ENCODE measurements around the gene TTLL11.

Gene TTLL11

GRCh38 chr9:121844562-121844961, 248.5 kb downstream of the TTLL11 start:
- in situ Hi-C loops (cut with MboI; ENCODE audit: low pct_unique_long_range_greater_than_20kb, low sequenced_read_pairs, unreplicated experiment) = no loop called here
- no peak for DNase-seq (ENCODE audit: low spot score)
- no peak for TF ChIP-seq CTCF (IDR thresholded peaks at IDR 0.05; ENCODE audit: extremely low read depth, insufficient read depth, missing control alignments)

- in situ Hi-C loops (cut with MboI; ENCODE audit: low pct_unique_long_range_greater_than_20kb, low sequenced_read_pairs, unreplicated experiment) = no loop called here
- no peak for TF ChIP-seq CTCF (IDR thresholded peaks at IDR 0.05; ENCODE audit: extremely low read depth, insufficient read depth, missing control alignments)
These were observed 249.0 kb downstream of the TTLL11 start for GRCh38 chr9:121844098-121844497.

GRCh38 chr9:121842612-121842978, 250.5 kb downstream of the TTLL11 start:
- DNase-seq (ENCODE audit: low spot score) = no peak
- TF ChIP-seq CTCF (IDR thresholded peaks at IDR 0.05; ENCODE audit: extremely low read depth, insufficient read depth, missing control alignments) = no peak
- in situ Hi-C loops (cut with MboI; ENCODE audit: low pct_unique_long_range_greater_than_20kb, low sequenced_read_pairs, unreplicated experiment) = no loop called here

More at GRCh38 chr9:121844098-121844497, 249.0 kb downstream of the TTLL11 start:
- no peak for DNase-seq (ENCODE audit: low spot score)

- in situ Hi-C loops (cut with MboI; ENCODE audit: low pct_unique_long_range_greater_than_20kb, low sequenced_read_pairs, unreplicated experiment) = no loop called here
- no peak for TF ChIP-seq CTCF (IDR thresholded peaks at IDR 0.05; ENCODE audit: extremely low read depth, insufficient read depth, missing control alignments)
- DNase-seq (ENCODE audit: low spot score) = no peak
These were observed 251.1 kb downstream of the TTLL11 start for GRCh38 chr9:121841771-121842611.

GRCh38 chr9:121840838-121841760, 252.0 kb downstream of the TTLL11 start:
- in situ Hi-C loops (cut with MboI; ENCODE audit: low pct_unique_long_range_greater_than_20kb, low sequenced_read_pairs, unreplicated experiment) = no loop called here
- DNase-seq (ENCODE audit: low spot score) = no peak
- no peak for TF ChIP-seq CTCF (IDR thresholded peaks at IDR 0.05; ENCODE audit: extremely low read depth, insufficient read depth, missing control alignments)

GRCh38 chr9:121839726-121840500, 253.2 kb downstream of the TTLL11 start:
- peak; percentile 70 for DNase-seq (ENCODE audit: low spot score)
- in situ Hi-C loops (cut with MboI; ENCODE audit: low pct_unique_long_range_greater_than_20kb, low sequenced_read_pairs, unreplicated experiment) = no loop called here
- no peak for TF ChIP-seq CTCF (IDR thresholded peaks at IDR 0.05; ENCODE audit: extremely low read depth, insufficient read depth, missing control alignments)

All from GM13977 (cell line).